H9 (cell line): ENCODE results near the gene SAXO2. TPM values are rescaled to one million over a fixed set of nuclear protein-coding genes. Genes with fewer than 3 reads are reported as not detected.
"Not testable (repeated sequence)": the region's sequence is repeated elsewhere in the genome, so short reads cannot be mapped to it uniquely, and the experiment has no call there.

Experiments used
- DNase-seq: peaks from one replicate; pipeline ENCODE4 v3.0.0-alpha.2; 2017
- H2AFZ ChIP-seq: one replicate; pipeline ENCODE4 v1.6.1; 2013; ENCODE audit warnings: mild to moderate bottlenecking, low read length, control low read depth, moderate library complexity
- H2AK5ac ChIP-seq: 2 replicates; pipeline ENCODE4 v1.6.1; 2013; ENCODE audit warnings: low read length, control low read depth, mixed read lengths; ENCODE audit not compliant: insufficient read length
- H2BK120ac ChIP-seq: one replicate; pipeline ENCODE4 v1.6.1; 2013; ENCODE audit warnings: low read depth, mild to moderate bottlenecking, low read length, control low read depth, inconsistent platforms; ENCODE audit not compliant: poor library complexity, severe bottlenecking
- H2BK12ac ChIP-seq: 2 replicates; pipeline ENCODE4 v1.6.1; 2013; ENCODE audit warnings: low read length, control low read depth, mixed read lengths, low read depth; ENCODE audit not compliant: insufficient read length
- H2BK15ac ChIP-seq: 2 replicates; pipeline ENCODE4 v1.6.1; 2013; ENCODE audit warnings: low read depth, low read length, control low read depth
- H2BK20ac ChIP-seq: one replicate; pipeline ENCODE4 v1.6.1; 2013; ENCODE audit warnings: low read depth, mild to moderate bottlenecking, low read length, control low read depth, inconsistent platforms; ENCODE audit not compliant: poor library complexity, severe bottlenecking
- H2BK5ac ChIP-seq: 2 replicates; pipeline ENCODE4 v1.6.1; 2013; ENCODE audit warnings: low read length, control low read depth, mixed read lengths; ENCODE audit not compliant: insufficient read length
- H3K14ac ChIP-seq: 2 replicates; pipeline ENCODE4 v1.6.1; 2013; ENCODE audit warnings: low read length, control low read depth; ENCODE audit not compliant: insufficient read depth
- H3K18ac ChIP-seq: 2 replicates; pipeline ENCODE4 v1.6.1; 2013; ENCODE audit warnings: low read depth, mild to moderate bottlenecking, mixed read lengths, low read length, control low read depth; ENCODE audit not compliant: insufficient read length
- H3K23ac ChIP-seq: 2 replicates; pipeline ENCODE4 v1.6.1; 2013; ENCODE audit warnings: low read length, control low read depth, mixed read lengths, low read depth; ENCODE audit not compliant: insufficient read length
- H3K23me2 ChIP-seq: 2 replicates; pipeline ENCODE4 v1.6.1; 2013; ENCODE audit warnings: low read depth, mild to moderate bottlenecking, mixed read lengths, low read length, control low read depth; ENCODE audit not compliant: insufficient read length, poor library complexity, severe bottlenecking
- H3K27ac ChIP-seq: 2 replicates; pipeline ENCODE4 v1.5.1; 2013; ENCODE audit warnings: low read length, control low read depth, mixed read lengths, low read depth; ENCODE audit not compliant: insufficient read length
- H3K27me3 ChIP-seq: 2 replicates; pipeline ENCODE4 v1.6.1; 2013; ENCODE audit warnings: low read length, control low read depth, inconsistent platforms; ENCODE audit not compliant: insufficient read depth
- H3K4ac ChIP-seq: 2 replicates; pipeline ENCODE4 v1.6.1; 2013; ENCODE audit warnings: low read depth, mild to moderate bottlenecking, control low read depth, inconsistent platforms, low read length, moderate library complexity
- H3K4me1 ChIP-seq: 2 replicates; pipeline ENCODE4 v1.6.1; 2013; ENCODE audit warnings: low read length, control low read depth, inconsistent platforms; ENCODE audit not compliant: insufficient read depth
- H3K4me2 ChIP-seq: 2 replicates; pipeline ENCODE4 v1.6.1; 2013; ENCODE audit warnings: low read length, control low read depth, mixed read lengths; ENCODE audit not compliant: insufficient read length, insufficient read depth
- H3K56ac ChIP-seq: 2 replicates; pipeline ENCODE4 v1.6.1; 2013; ENCODE audit warnings: low read depth, mild to moderate bottlenecking, mixed read lengths, low read length, control low read depth; ENCODE audit not compliant: insufficient read length
- H3K79me1 ChIP-seq: 2 replicates; pipeline ENCODE4 v1.6.1; 2013; ENCODE audit warnings: low read depth, mild to moderate bottlenecking, moderate library complexity, low read length, control low read depth, inconsistent platforms; ENCODE audit not compliant: insufficient read depth, poor library complexity, severe bottlenecking
- H3K79me2 ChIP-seq: 2 replicates; pipeline ENCODE4 v1.6.1; 2013; ENCODE audit warnings: low read length, control low read depth, inconsistent platforms; ENCODE audit not compliant: insufficient read depth
- H3K9ac ChIP-seq: 2 replicates; pipeline ENCODE4 v1.6.1; 2013; ENCODE audit warnings: low read length, control low read depth, mixed read lengths; ENCODE audit not compliant: insufficient read length; ENCODE audit errors: extremely low read depth
- H3K9me3 ChIP-seq: one replicate; pipeline ENCODE4 v1.6.1; 2013; ENCODE audit warnings: low read depth, low read length, inconsistent platforms; ENCODE audit not compliant: control insufficient read depth
- H3T11ph ChIP-seq: one replicate; pipeline ENCODE4 v1.6.1; 2013; ENCODE audit warnings: mild to moderate bottlenecking, low read length, control low read depth, inconsistent platforms
- H4K20me1 ChIP-seq: one replicate; pipeline ENCODE4 v1.6.1; 2013; ENCODE audit not compliant: control insufficient read depth, insufficient read length, insufficient read depth
- H4K5ac ChIP-seq: 2 replicates; pipeline ENCODE4 v1.6.1; 2013; ENCODE audit warnings: low read depth, mild to moderate bottlenecking, mixed read lengths, low read length, control low read depth; ENCODE audit not compliant: insufficient read length
- H4K8ac ChIP-seq: replicated peaks from 2 replicates; pipeline ENCODE4 v1.6.1; 2013; ENCODE audit warnings: low read length, control low read depth, mixed read lengths, low read depth; ENCODE audit not compliant: insufficient read length
- H4K91ac ChIP-seq: 2 replicates; pipeline ENCODE4 v1.6.1; 2013; ENCODE audit warnings: low read depth, mild to moderate bottlenecking, moderate library complexity, mixed read lengths, low read length, control low read depth; ENCODE audit not compliant: insufficient read length
- H3K27ac Mint-ChIP-seq, 3 experiments: 2 replicates in 2 of 3; 3 replicates in 1 of 3; pipeline ENCODE4 v1.8.0; 2020 to 2021; ENCODE audit warnings: mixed read lengths in 3 of 3, mild to moderate bottlenecking in 1 of 3, moderate library complexity in 1 of 3
- H3K27me3 Mint-ChIP-seq: 2 replicates; pipeline ENCODE4 v1.8.0; 2021; ENCODE audit warnings: low read depth, mild to moderate bottlenecking, moderate library complexity, mixed read lengths
- H3K36me3 Mint-ChIP-seq, 3 experiments: 2 replicates in 2 of 3; 3 replicates in 1 of 3; pipeline ENCODE4 v1.8.0; 2020 to 2021; ENCODE audit warnings: low read depth in 3 of 3, mixed read lengths in 3 of 3; ENCODE audit not compliant: insufficient read depth in 1 of 3
- H3K4me1 Mint-ChIP-seq, 2 experiments: 2 replicates each; pipeline ENCODE4 v1.8.0; 2020; ENCODE audit warnings: mixed read lengths in 2 of 2
- H3K4me3 Mint-ChIP-seq, 2 experiments: 2 replicates in 1 of 2; 3 replicates in 1 of 2; pipeline ENCODE4 v1.8.0; 2020 to 2021; ENCODE audit warnings: mild to moderate bottlenecking in 2 of 2, mixed read lengths in 2 of 2, moderate library complexity in 1 of 2
- H3K9me3 Mint-ChIP-seq, 2 experiments: 2 replicates in 1 of 2; 3 replicates in 1 of 2; pipeline ENCODE4 v1.8.0; 2020; ENCODE audit warnings: mild to moderate bottlenecking in 2 of 2, mixed read lengths in 2 of 2, moderate library complexity in 1 of 2
- WGBS: extraction: QIAGEN DNeasy Blood & Tissue Kit; methylation state at CpG from one replicate; pipeline ENCODE4 v1.1.7; 2013; ENCODE audit warnings: missing lambda C conversion rate, low lambda C conversion rate, mixed read lengths; ENCODE audit not compliant: insufficient read length; ENCODE audit errors: extremely low coverage; 5-methylcytosine and 5-hydroxymethylcytosine counted together
- long read RNA-seq: library from polyadenylated mRNA; unstranded; transcript quantifications from one replicate; pipeline ENCODE4 v2.0.0, GENCODE V29; 2020
- total RNA-seq: library from RNA; stranded (reverse); gene quantifications from 2 replicates; pipeline ENCODE4 v1.2.1, GENCODE V29; 2021
- TF ChIP-seq, protein P1 (sequence below): fragments of 200-600 bp; sonication (generic); conservative IDR thresholded peaks from 3 replicates; pipeline ENCODE4 v1.8.0; 2021; ENCODE audit warnings: antibody characterized with exemption, mild to moderate bottlenecking

SAXO2 gene, protein sequence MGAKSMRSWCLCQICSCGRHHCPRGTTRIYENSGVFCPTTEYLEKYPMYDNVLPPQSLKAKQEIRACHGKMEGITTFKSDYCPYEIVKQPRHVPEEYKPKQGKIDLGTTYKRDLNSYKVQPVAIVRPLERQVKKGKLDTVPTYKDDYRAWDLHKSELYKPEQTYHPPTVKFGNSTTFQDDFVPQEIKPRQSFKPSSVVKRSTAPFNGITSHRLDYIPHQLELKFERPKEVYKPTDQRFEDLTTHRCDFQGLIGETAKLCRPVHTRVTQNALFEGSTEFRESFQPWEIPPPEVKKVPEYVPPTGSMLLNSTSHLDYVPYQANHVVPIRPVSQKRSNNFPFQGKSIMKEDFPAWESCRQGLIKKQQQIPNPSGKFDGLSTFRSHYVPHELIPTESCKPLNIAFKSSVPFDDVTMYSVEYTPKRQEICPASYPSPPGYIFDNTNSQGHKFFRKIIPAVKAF
- total RNA-seq, result 2.6 and 3.1 TPM in 2 replicates
- long read RNA-seq, partial matches to known transcripts, result 0 of 2 reads
- long read RNA-seq, other reads (novel, unspliced or antisense), result 2 of 2 reads

DNA sequence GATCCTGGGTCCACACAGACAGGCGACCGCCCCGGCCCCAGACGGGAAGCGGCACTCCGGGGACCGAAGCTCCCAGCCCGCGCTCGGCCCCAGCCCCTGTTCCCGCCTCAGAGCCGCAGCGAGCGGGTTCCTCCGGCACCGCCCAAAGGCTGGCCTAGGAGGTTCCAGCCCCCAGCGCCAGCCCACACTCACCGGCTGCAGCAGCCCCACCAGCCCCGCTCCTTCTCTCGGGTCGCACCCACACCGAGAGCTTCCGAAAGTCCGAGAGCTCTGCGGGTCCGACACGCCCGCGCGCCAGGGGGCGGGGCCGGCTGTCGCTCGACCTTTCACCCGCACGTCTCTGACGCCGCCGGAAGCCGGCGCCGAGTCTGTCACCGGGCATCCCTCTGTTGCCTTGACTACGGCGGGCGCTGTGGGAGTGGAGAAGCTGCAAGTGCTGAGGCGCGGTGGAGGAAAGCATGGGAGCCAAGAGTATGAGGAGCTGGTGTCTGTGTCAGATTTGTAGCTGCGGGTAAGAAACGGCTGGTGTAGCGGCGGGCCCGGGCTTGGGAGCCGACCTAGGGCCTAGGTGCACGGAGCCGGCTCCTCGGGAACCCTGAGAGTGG is at the start of gene SAXO2, which contains the start of gene EFL1:
Gene SAXO2, plus strand, starts transcription at position 397 of the 605 bp plus-strand sequence. Its CDS starts 62 bp downstream, at position 459.
Gene EFL1, minus strand, starts transcription at position 313 of the 605 bp plus-strand sequence. CDS start 956 bp downstream, outside the sequence.
- no peak within 1 kb of the TSS for H4K8ac ChIP-seq
- H3K27me3 ChIP-seq, result no peaks in the 10 kb centered on the region
- peak within 1 kb of the TSS; percentile 84 for H3K4me2 ChIP-seq
- no peak within 1 kb of the TSS for H2BK20ac ChIP-seq
- H3K4me1 ChIP-seq, result no peaks in the 10 kb centered on the region; the same call in 1 of the 2 replicates
- no peak within 1 kb of the TSS for H3K27ac ChIP-seq
- H3K4ac ChIP-seq, result no peak within 1 kb of the TSS
- H3K4me1 Mint-ChIP-seq, result peaks cover 33 to 35% of the 10 kb centered on the region in 2 experiments
- peaks cover 3% of the 10 kb centered on the region for H3K23me2 ChIP-seq
- H3K79me1 ChIP-seq, result no peaks in the 10 kb centered on the region
- DNase-seq, result peak; percentile 94
- peak within 1 kb of the TSS; percentile 93 to 95 for H3K4me3 Mint-ChIP-seq
- H4K5ac ChIP-seq, result no peak within 1 kb of the TSS
- H3K56ac ChIP-seq, result no peak within 1 kb of the TSS
- TF ChIP-seq, protein P1, sequence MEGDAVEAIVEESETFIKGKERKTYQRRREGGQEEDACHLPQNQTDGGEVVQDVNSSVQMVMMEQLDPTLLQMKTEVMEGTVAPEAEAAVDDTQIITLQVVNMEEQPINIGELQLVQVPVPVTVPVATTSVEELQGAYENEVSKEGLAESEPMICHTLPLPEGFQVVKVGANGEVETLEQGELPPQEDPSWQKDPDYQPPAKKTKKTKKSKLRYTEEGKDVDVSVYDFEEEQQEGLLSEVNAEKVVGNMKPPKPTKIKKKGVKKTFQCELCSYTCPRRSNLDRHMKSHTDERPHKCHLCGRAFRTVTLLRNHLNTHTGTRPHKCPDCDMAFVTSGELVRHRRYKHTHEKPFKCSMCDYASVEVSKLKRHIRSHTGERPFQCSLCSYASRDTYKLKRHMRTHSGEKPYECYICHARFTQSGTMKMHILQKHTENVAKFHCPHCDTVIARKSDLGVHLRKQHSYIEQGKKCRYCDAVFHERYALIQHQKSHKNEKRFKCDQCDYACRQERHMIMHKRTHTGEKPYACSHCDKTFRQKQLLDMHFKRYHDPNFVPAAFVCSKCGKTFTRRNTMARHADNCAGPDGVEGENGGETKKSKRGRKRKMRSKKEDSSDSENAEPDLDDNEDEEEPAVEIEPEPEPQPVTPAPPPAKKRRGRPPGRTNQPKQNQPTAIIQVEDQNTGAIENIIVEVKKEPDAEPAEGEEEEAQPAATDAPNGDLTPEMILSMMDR, result no peak
- H2BK12ac ChIP-seq, result no peak within 1 kb of the TSS
- no peaks in the 10 kb centered on the region for H3K9me3 ChIP-seq
- H3K9me3 Mint-ChIP-seq, result no peaks in the 10 kb centered on the region
- H3T11ph ChIP-seq, result no peak within 1 kb of the TSS
- H3K14ac ChIP-seq, result 0 out of 2 replicates have a peak within 1 kb of the TSS, but pooled peaks have one; percentile 39
- peaks cover 4 to 21% (median 10%) of the 10 kb centered on the region in 3 experiments; a peak in 5 of 7 replicates for H3K36me3 Mint-ChIP-seq
- no peaks in the 10 kb centered on the region for H3K27me3 Mint-ChIP-seq
- peaks cover 2% of the 10 kb centered on the region; the same call in 1 of the 2 replicates for H3K79me2 ChIP-seq
- peak within 1 kb of the TSS in 2 of 3 experiments; percentile 33 to 95; a peak in 4 of 7 replicates for H3K27ac Mint-ChIP-seq
- no CpG with 5 or more reads among the region's 57 CpGs for WGBS
- H3K9ac ChIP-seq, result peak within 1 kb of the TSS; percentile 70
- H3K18ac ChIP-seq, result peak within 1 kb of the TSS; percentile 19
- no peak within 1 kb of the TSS for H2BK120ac ChIP-seq
- no peaks in the 10 kb centered on the region for H4K20me1 ChIP-seq
- no peak within 1 kb of the TSS for H3K23ac ChIP-seq
- H2BK15ac ChIP-seq, result no peak within 1 kb of the TSS
- H2AFZ ChIP-seq, result no peak within 1 kb of the TSS
- H2AK5ac ChIP-seq, result no peak within 1 kb of the TSS
- H4K91ac ChIP-seq, result no peak within 1 kb of the TSS
- H2BK5ac ChIP-seq, result no peak within 1 kb of the TSS

GRCh38 chr15:82216092-82216491 is 46.5 kb upstream of the SAXO2 start:
- not testable (repeated sequence) for DNase-seq, H3K4ac ChIP-seq, H3K27me3 ChIP-seq, H2BK15ac ChIP-seq, H3K79me1 ChIP-seq, H3K27ac Mint-ChIP-seq, H4K91ac ChIP-seq, H3K27ac ChIP-seq, H2BK12ac ChIP-seq, H3K4me1 Mint-ChIP-seq, H3K23ac ChIP-seq, H3T11ph ChIP-seq, H3K4me1 ChIP-seq, H3K27me3 Mint-ChIP-seq, H3K56ac ChIP-seq, H3K79me2 ChIP-seq, H2BK5ac ChIP-seq, H3K9me3 ChIP-seq, H3K4me2 ChIP-seq, H2AFZ ChIP-seq, H3K4me3 Mint-ChIP-seq, H4K8ac ChIP-seq, H4K5ac ChIP-seq, H2BK120ac ChIP-seq, H4K20me1 ChIP-seq, H3K9me3 Mint-ChIP-seq, H3K18ac ChIP-seq, H2BK20ac ChIP-seq, H3K23me2 ChIP-seq, H2AK5ac ChIP-seq, H3K9ac ChIP-seq, H3K14ac ChIP-seq
- peaks cover 8 to 39% (median 9%) of the 10 kb centered on the region in 3 experiments; a peak in 6 of 7 replicates for H3K36me3 Mint-ChIP-seq
- WGBS, result no CpG with 5 or more reads among the region's 2 CpGs
